ENCODE measurements around the gene POR. TPM values are rescaled to one million over a fixed set of nuclear protein-coding genes. Genes with fewer than 3 reads are reported as not detected.

POR gene
- total and polyA plus RNA-seq, 5 donors from 2014 or later: 51.3 to 68.0 (median 60.5) TPM

GRCh38 chr7:75984130-75985008 is 69.4 kb downstream of the POR start:
- DNase-seq: no peak

GRCh38 chr7:75985009-75985517 is 70.1 kb downstream of the POR start:
- no peaks in the 10 kb centered on the region for H3K9me3 Mint-ChIP-seq
- H3K36me3 Mint-ChIP-seq: peaks cover 13% of the 10 kb centered on the region
- Histone ChIP-seq H3K9me3 (ENCODE audit: control insufficient read depth in 2 of 2, low read length in 2 of 2) (no peaks in the 10 kb centered on the region), H3K4me3 (ENCODE audit: low read depth, low read length) (no peak overlapping the region), H3K36me3 (ENCODE audit: control insufficient read depth, insufficient read depth, low read length) (peaks cover 35% of the 10 kb centered on the region), H3K27ac (ENCODE audit: insufficient read depth, low read length, poor library complexity, severe bottlenecking) (no peak overlapping the region), H3K4me1 (ENCODE audit: control insufficient read depth, insufficient read depth, low read length, poor library complexity, severe bottlenecking) (no peaks in the 10 kb centered on the region), H3K27me3 (ENCODE audit: control insufficient read depth, insufficient read depth, low read length) (no peaks in the 10 kb centered on the region)
- peaks cover 5% of the 10 kb centered on the region for H3K27me3 Mint-ChIP-seq
- peaks cover 0 to 10% (median 3%) of the 10 kb centered on the region in 4 donors for H3K4me1 Mint-ChIP-seq
- no peak for DNase-seq
- H3K27ac Mint-ChIP-seq: no peak overlapping the region
- H3K4me3 Mint-ChIP-seq: no peak overlapping the region
- ATAC-seq (ENCODE audit: low read depth in 2 of 2): no peak

More at GRCh38 chr7:75984130-75985008, 69.4 kb downstream of the POR start:
- Histone ChIP-seq H3K4me1 (ENCODE audit: control insufficient read depth, insufficient read depth, low read length, poor library complexity, severe bottlenecking) (no peaks in the 10 kb centered on the region), H3K4me3 (ENCODE audit: low read depth, low read length) (no peak overlapping the region), H3K9me3 (ENCODE audit: control insufficient read depth in 2 of 2, low read length in 2 of 2) (no peaks in the 10 kb centered on the region), H3K27me3 (ENCODE audit: control insufficient read depth, insufficient read depth, low read length) (no peaks in the 10 kb centered on the region), H3K36me3 (ENCODE audit: control insufficient read depth, insufficient read depth, low read length) (peaks cover 41% of the 10 kb centered on the region), H3K27ac (ENCODE audit: insufficient read depth, low read length, poor library complexity, severe bottlenecking) (no peak overlapping the region)
- Mint-ChIP-seq H3K9me3 (no peaks in the 10 kb centered on the region), H3K27me3 (no peaks in the 10 kb centered on the region), H3K36me3 (peaks cover 11% of the 10 kb centered on the region), H3K4me3 (no peak overlapping the region), H3K4me1 (peaks cover 0 to 3% (median 0%) of the 10 kb centered on the region in 4 donors), H3K27ac (no peak overlapping the region)
- ATAC-seq (ENCODE audit: low read depth in 2 of 2): no peak

GRCh38 chr7:75985518-75986146 is 70.7 kb downstream of the POR start:
- peaks cover 11% of the 10 kb centered on the region for H3K36me3 Mint-ChIP-seq
- DNase-seq (no peak), ATAC-seq (ENCODE audit: low read depth in 2 of 2) (no peak)
- no peaks in the 10 kb centered on the region for H3K4me1 ChIP-seq (ENCODE audit: control insufficient read depth, insufficient read depth, low read length, poor library complexity, severe bottlenecking)
- H3K4me3 ChIP-seq (ENCODE audit: low read depth, low read length): no peak overlapping the region
- no peak overlapping the region for H3K27ac Mint-ChIP-seq
- H3K9me3 ChIP-seq (ENCODE audit: control insufficient read depth in 2 of 2, low read length in 2 of 2): no peaks in the 10 kb centered on the region
- no peak overlapping the region for H3K27ac ChIP-seq (ENCODE audit: insufficient read depth, low read length, poor library complexity, severe bottlenecking)
- H3K36me3 ChIP-seq (ENCODE audit: control insufficient read depth, insufficient read depth, low read length): peaks cover 30% of the 10 kb centered on the region
- peaks cover 5% of the 10 kb centered on the region for H3K27me3 Mint-ChIP-seq
- H3K4me3 Mint-ChIP-seq: no peak overlapping the region
- H3K4me1 Mint-ChIP-seq: peaks cover 0 to 14% (median 6%) of the 10 kb centered on the region in 4 donors
- no peaks in the 10 kb centered on the region for H3K9me3 Mint-ChIP-seq
- no peaks in the 10 kb centered on the region for H3K27me3 ChIP-seq (ENCODE audit: control insufficient read depth, insufficient read depth, low read length)

- Mint-ChIP-seq H3K4me1 (peaks cover 0 to 18% (median 8%) of the 10 kb centered on the region in 4 donors), H3K4me3 (no peak overlapping the region), H3K9me3 (no peaks in the 10 kb centered on the region), H3K36me3 (peaks cover 11% of the 10 kb centered on the region), H3K27ac (no peak overlapping the region), H3K27me3 (peaks cover 5% of the 10 kb centered on the region)
- no peaks in the 10 kb centered on the region for H3K9me3 ChIP-seq (ENCODE audit: control insufficient read depth in 2 of 2, low read length in 2 of 2)
- H3K27me3 ChIP-seq (ENCODE audit: control insufficient read depth, insufficient read depth, low read length): no peaks in the 10 kb centered on the region
- ATAC-seq (ENCODE audit: low read depth in 2 of 2) (no peak), DNase-seq (no peak)
- no peak overlapping the region for H3K27ac ChIP-seq (ENCODE audit: insufficient read depth, low read length, poor library complexity, severe bottlenecking)
- no peak overlapping the region for H3K4me3 ChIP-seq (ENCODE audit: low read depth, low read length)
- no peaks in the 10 kb centered on the region for H3K4me1 ChIP-seq (ENCODE audit: control insufficient read depth, insufficient read depth, low read length, poor library complexity, severe bottlenecking)
- peaks cover 30% of the 10 kb centered on the region for H3K36me3 ChIP-seq (ENCODE audit: control insufficient read depth, insufficient read depth, low read length)
Measured at GRCh38 chr7:75986147-75986781, 71.3 kb downstream of the POR start.

- ATAC-seq (ENCODE audit: low read depth in 2 of 2) (no peak), DNase-seq (no peak)
- peaks cover 11% of the 10 kb centered on the region for H3K36me3 Mint-ChIP-seq
- no peaks in the 10 kb centered on the region for H3K4me1 ChIP-seq (ENCODE audit: control insufficient read depth, insufficient read depth, low read length, poor library complexity, severe bottlenecking)
- no peak overlapping the region for H3K4me3 ChIP-seq (ENCODE audit: low read depth, low read length)
- no peak overlapping the region for H3K27ac ChIP-seq (ENCODE audit: insufficient read depth, low read length, poor library complexity, severe bottlenecking)
- H3K27ac Mint-ChIP-seq: peak overlapping the region in 1 of 3 donors; percentile 82
- peaks cover 0 to 22% (median 8%) of the 10 kb centered on the region in 4 donors for H3K4me1 Mint-ChIP-seq
- no peaks in the 10 kb centered on the region for H3K9me3 ChIP-seq (ENCODE audit: control insufficient read depth in 2 of 2, low read length in 2 of 2)
- no peaks in the 10 kb centered on the region for H3K9me3 Mint-ChIP-seq
- no peaks in the 10 kb centered on the region for H3K27me3 ChIP-seq (ENCODE audit: control insufficient read depth, insufficient read depth, low read length)
- H3K4me3 Mint-ChIP-seq: no peak overlapping the region
- H3K36me3 ChIP-seq (ENCODE audit: control insufficient read depth, insufficient read depth, low read length): peaks cover 30% of the 10 kb centered on the region
- H3K27me3 Mint-ChIP-seq: peaks cover 5% of the 10 kb centered on the region
Measured at GRCh38 chr7:75987026-75987804, 72.3 kb downstream of the POR start.

GRCh38 chr7:75987805-75988567 is 73.0 kb downstream of the POR start:
- Histone ChIP-seq H3K36me3 (ENCODE audit: control insufficient read depth, insufficient read depth, low read length) (peaks cover 30% of the 10 kb centered on the region), H3K27me3 (ENCODE audit: control insufficient read depth, insufficient read depth, low read length) (no peaks in the 10 kb centered on the region), H3K9me3 (ENCODE audit: control insufficient read depth in 2 of 2, low read length in 2 of 2) (no peaks in the 10 kb centered on the region), H3K4me1 (ENCODE audit: control insufficient read depth, insufficient read depth, low read length, poor library complexity, severe bottlenecking) (peaks cover under 1% of the 10 kb centered on the region), H3K4me3 (ENCODE audit: low read depth, low read length) (no peak overlapping the region), H3K27ac (ENCODE audit: insufficient read depth, low read length, poor library complexity, severe bottlenecking) (no peak overlapping the region)
- no peak overlapping the region for H3K27ac Mint-ChIP-seq
- peaks cover 11% of the 10 kb centered on the region for H3K36me3 Mint-ChIP-seq
- DNase-seq (no peak), ATAC-seq (ENCODE audit: low read depth in 2 of 2) (no peak)
- H3K4me1 Mint-ChIP-seq: peaks cover 1 to 26% (median 10%) of the 10 kb centered on the region in 4 donors
- peaks cover 5% of the 10 kb centered on the region for H3K27me3 Mint-ChIP-seq
- no peak overlapping the region for H3K4me3 Mint-ChIP-seq
- no peaks in the 10 kb centered on the region for H3K9me3 Mint-ChIP-seq
